Astrocyte (in vitro differentiated cells and primary cell): ENCODE results near the gene CTNNA3. TPM values are rescaled to one million over a fixed set of nuclear protein-coding genes. Genes with fewer than 3 reads are reported as not detected.

ENCODE experiments used
- DNase-seq: peaks from one replicate; pipeline ENCODE4 v3.0.0-alpha.2; 2010; ENCODE audit warnings: low read depth
- FAIRE-seq: peaks from 2 replicates; lab custom pipeline; 2011; peaks lifted over from hg19 to GRCh38; lab: Jason Lieb, UNC
- H2AFZ ChIP-seq: 2 replicates; pipeline ENCODE4 v1.6.0; 2012; ENCODE audit warnings: low read depth, low read length, inconsistent platforms
- H3K27ac ChIP-seq: 2 replicates; pipeline ENCODE4 v1.5.1; 2011; ENCODE audit warnings: low read depth, low read length, inconsistent platforms
- H3K27me3 ChIP-seq: 2 replicates; pipeline ENCODE4 v1.6.0; 2011; ENCODE audit warnings: low read length, inconsistent platforms; ENCODE audit not compliant: insufficient read depth
- H3K36me3 ChIP-seq: 2 replicates; pipeline ENCODE4 v1.5.1; 2011; ENCODE audit warnings: low read length, inconsistent platforms; ENCODE audit not compliant: insufficient read depth
- H3K4me1 ChIP-seq: 2 replicates; pipeline ENCODE4 v1.5.1; 2011; ENCODE audit warnings: low read length, inconsistent platforms; ENCODE audit not compliant: insufficient read depth
- H3K4me2 ChIP-seq: 2 replicates; pipeline ENCODE4 v1.6.0; 2012; ENCODE audit warnings: low read length, inconsistent platforms
- H3K4me3 ChIP-seq: 2 replicates; pipeline ENCODE4 v1.5.1; 2011; ENCODE audit warnings: low read depth, mild to moderate bottlenecking, low read length, inconsistent platforms; ENCODE audit not compliant: insufficient read depth
- H3K79me2 ChIP-seq: 2 replicates; pipeline ENCODE4 v1.6.0; 2012; ENCODE audit warnings: mild to moderate bottlenecking, low read length, inconsistent platforms; ENCODE audit not compliant: insufficient read depth
- H3K9ac ChIP-seq: 2 replicates; pipeline ENCODE4 v1.6.0; 2012; ENCODE audit warnings: mild to moderate bottlenecking, low read length, inconsistent platforms
- H3K9me3 ChIP-seq: 2 replicates; pipeline ENCODE4 v1.5.1; 2012; ENCODE audit warnings: low read depth, mild to moderate bottlenecking, low read length, inconsistent platforms; ENCODE audit not compliant: insufficient read depth
- H4K20me1 ChIP-seq: 2 replicates; pipeline ENCODE4 v1.6.0; 2012; ENCODE audit warnings: low read length, inconsistent platforms; ENCODE audit not compliant: insufficient read depth
- H3K27ac Mint-ChIP-seq: one replicate; pipeline ENCODE4 v1.8.0; 2021; ENCODE audit warnings: mild to moderate bottlenecking, mixed read lengths; ENCODE audit not compliant: unreplicated experiment
- H3K27me3 Mint-ChIP-seq: one replicate; pipeline ENCODE4 v1.8.0; 2021; ENCODE audit warnings: low read depth, mixed read lengths; ENCODE audit not compliant: unreplicated experiment
- H3K36me3 Mint-ChIP-seq: one replicate; pipeline ENCODE4 v1.8.0; 2021; ENCODE audit warnings: low read depth, mixed read lengths; ENCODE audit not compliant: unreplicated experiment
- H3K4me1 Mint-ChIP-seq: one replicate; pipeline ENCODE4 v1.8.0; 2021; ENCODE audit warnings: low read depth, mixed read lengths; ENCODE audit not compliant: unreplicated experiment
- H3K4me3 Mint-ChIP-seq: one replicate; pipeline ENCODE4 v1.8.0; 2021; ENCODE audit warnings: mild to moderate bottlenecking, moderate library complexity, mixed read lengths; ENCODE audit not compliant: unreplicated experiment
- H3K9me3 Mint-ChIP-seq: one replicate; pipeline ENCODE4 v1.8.0; 2021; ENCODE audit warnings: mild to moderate bottlenecking, mixed read lengths; ENCODE audit not compliant: unreplicated experiment
- EZH2 ChIP-seq: IDR thresholded peaks from 2 replicates; pipeline ENCODE4 v1.6.1; 2012; ENCODE audit warnings: mild to moderate bottlenecking, low read length, inconsistent platforms; ENCODE audit not compliant: insufficient read depth
- total RNA-seq: library from RNA; stranded (reverse); gene quantifications from 2 replicates; pipeline ENCODE4 v1.2.1, GENCODE V29; 2021
- TF ChIP-seq, protein P1 (sequence below): IDR thresholded peaks from 2 replicates; pipeline ENCODE4 v1.5.1; 2011; ENCODE audit warnings: low read depth, mild to moderate bottlenecking, inconsistent platforms, low read length, moderate library complexity; ENCODE audit not compliant: insufficient read depth

The CTNNA3 gene
- total RNA-seq, 1 donor from 2014 or later: 0.73 TPM

- no peaks in the 10 kb centered on the region for H3K27me3 Mint-ChIP-seq
- no peak overlapping the region for H3K27ac Mint-ChIP-seq
- FAIRE-seq: no peak
- Histone ChIP-seq H3K4me2 (no peak overlapping the region), H3K9me3 (no peaks in the 10 kb centered on the region), H3K27me3 (no peaks in the 10 kb centered on the region), H3K4me3 (no peak overlapping the region), H3K79me2 (no peaks in the 10 kb centered on the region), H3K36me3 (no peaks in the 10 kb centered on the region), H3K9ac (no peak overlapping the region), H3K27ac (no peak overlapping the region), H3K4me1 (no peaks in the 10 kb centered on the region), H4K20me1 (no peaks in the 10 kb centered on the region), H2AFZ (no peak overlapping the region)
- no peak for DNase-seq
- no peak overlapping the region for H3K4me3 Mint-ChIP-seq
- peaks cover 14% of the 10 kb centered on the region for H3K4me1 Mint-ChIP-seq
- no peaks in the 10 kb centered on the region for H3K9me3 Mint-ChIP-seq
- no peak for TF ChIP-seq EZH2
- TF ChIP-seq, protein P1, sequence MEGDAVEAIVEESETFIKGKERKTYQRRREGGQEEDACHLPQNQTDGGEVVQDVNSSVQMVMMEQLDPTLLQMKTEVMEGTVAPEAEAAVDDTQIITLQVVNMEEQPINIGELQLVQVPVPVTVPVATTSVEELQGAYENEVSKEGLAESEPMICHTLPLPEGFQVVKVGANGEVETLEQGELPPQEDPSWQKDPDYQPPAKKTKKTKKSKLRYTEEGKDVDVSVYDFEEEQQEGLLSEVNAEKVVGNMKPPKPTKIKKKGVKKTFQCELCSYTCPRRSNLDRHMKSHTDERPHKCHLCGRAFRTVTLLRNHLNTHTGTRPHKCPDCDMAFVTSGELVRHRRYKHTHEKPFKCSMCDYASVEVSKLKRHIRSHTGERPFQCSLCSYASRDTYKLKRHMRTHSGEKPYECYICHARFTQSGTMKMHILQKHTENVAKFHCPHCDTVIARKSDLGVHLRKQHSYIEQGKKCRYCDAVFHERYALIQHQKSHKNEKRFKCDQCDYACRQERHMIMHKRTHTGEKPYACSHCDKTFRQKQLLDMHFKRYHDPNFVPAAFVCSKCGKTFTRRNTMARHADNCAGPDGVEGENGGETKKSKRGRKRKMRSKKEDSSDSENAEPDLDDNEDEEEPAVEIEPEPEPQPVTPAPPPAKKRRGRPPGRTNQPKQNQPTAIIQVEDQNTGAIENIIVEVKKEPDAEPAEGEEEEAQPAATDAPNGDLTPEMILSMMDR: no peak
- H3K36me3 Mint-ChIP-seq: no peaks in the 10 kb centered on the region
Observed at GRCh38 chr10:67662415-67662814, 33.6 kb downstream of the CTNNA3 start.

DNA sequence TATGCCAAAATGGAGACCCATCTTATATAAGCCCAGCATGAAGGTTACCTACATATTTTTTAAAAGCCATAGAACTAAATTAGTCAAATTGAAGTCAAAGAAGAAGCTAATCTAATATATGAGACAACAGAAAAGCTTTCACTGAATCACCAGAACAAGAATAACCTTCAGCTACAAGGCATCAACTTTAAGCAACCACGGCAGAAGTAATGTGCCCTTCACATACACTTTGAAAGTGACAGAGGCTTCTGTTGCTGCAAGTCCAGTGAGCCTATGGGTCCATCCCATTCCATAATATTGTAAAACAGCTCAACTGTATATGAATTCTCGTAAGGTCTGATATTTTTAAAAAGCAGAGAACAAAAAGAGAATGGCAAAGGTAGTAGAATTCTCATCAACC, 36.5 kb downstream of the CTNNA3 start:
- H3K4me3 Mint-ChIP-seq: no peak overlapping the region
- TF ChIP-seq, protein P1: no peak
- TF ChIP-seq EZH2: no peak

DNA sequence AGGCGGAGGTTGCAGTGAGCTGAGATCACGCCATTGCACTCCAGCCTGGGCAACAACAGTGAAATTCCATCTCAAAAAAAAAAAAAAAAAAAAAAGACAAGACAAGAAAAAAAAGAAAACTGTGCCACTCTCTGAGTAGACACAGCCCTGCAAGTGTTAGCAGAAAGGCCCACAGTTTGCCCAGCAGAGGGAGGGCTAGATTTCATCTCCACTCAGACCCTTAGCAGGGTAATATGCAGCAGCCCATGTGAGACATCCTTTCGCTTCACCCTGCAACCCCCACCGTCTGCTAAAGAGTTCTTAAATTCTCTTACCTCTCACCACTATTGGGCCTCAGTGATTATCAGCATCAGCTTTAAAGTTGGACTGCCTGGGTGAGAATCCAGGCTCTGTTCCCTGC, 38.2 kb downstream of the CTNNA3 start:
- H3K4me1 ChIP-seq: no peaks in the 10 kb centered on the region
- no peaks in the 10 kb centered on the region for H3K9me3 Mint-ChIP-seq
- TF ChIP-seq, protein P1: no peak
- TF ChIP-seq EZH2: no peak
- no peak overlapping the region for H3K9ac ChIP-seq
- no peaks in the 10 kb centered on the region for H3K36me3 ChIP-seq
- no peaks in the 10 kb centered on the region for H3K36me3 Mint-ChIP-seq
- no peaks in the 10 kb centered on the region for H4K20me1 ChIP-seq
- FAIRE-seq (no peak), DNase-seq (no peak)
- no peak overlapping the region for H2AFZ ChIP-seq
- no peak overlapping the region for H3K4me3 Mint-ChIP-seq
- no peak overlapping the region for H3K4me2 ChIP-seq
- H3K27ac Mint-ChIP-seq: no peak overlapping the region
- H3K4me3 ChIP-seq: no peak overlapping the region
- no peaks in the 10 kb centered on the region for H3K27me3 Mint-ChIP-seq
- H3K27me3 ChIP-seq: no peaks in the 10 kb centered on the region
- H3K79me2 ChIP-seq: no peaks in the 10 kb centered on the region
- no peaks in the 10 kb centered on the region for H3K9me3 ChIP-seq
- no peaks in the 10 kb centered on the region for H3K4me1 Mint-ChIP-seq
- no peak overlapping the region for H3K27ac ChIP-seq

More for the DNA sequence above, 36.5 kb downstream of the CTNNA3 start:
- Histone ChIP-seq H3K4me1 (no peaks in the 10 kb centered on the region), H3K4me2 (no peak overlapping the region), H3K9me3 (no peaks in the 10 kb centered on the region), H3K27me3 (no peaks in the 10 kb centered on the region), H3K79me2 (no peaks in the 10 kb centered on the region), H2AFZ (no peak overlapping the region), H3K4me3 (no peak overlapping the region), H3K27ac (no peak overlapping the region), H3K9ac (no peak overlapping the region), H4K20me1 (no peaks in the 10 kb centered on the region), H3K36me3 (no peaks in the 10 kb centered on the region)
- FAIRE-seq: no peak
- Mint-ChIP-seq H3K9me3 (no peaks in the 10 kb centered on the region), H3K27ac (no peak overlapping the region), H3K4me1 (peaks cover 2% of the 10 kb centered on the region), H3K27me3 (no peaks in the 10 kb centered on the region), H3K36me3 (no peaks in the 10 kb centered on the region)
- no peak for DNase-seq
